MM.1S (cell line): ENCODE measurements around the gene GLCCI1.
A peak's percentile ranks its signal among the peaks of the same experiment; 100 is the strongest.

Experiments used
- DNase-seq: peaks from one replicate; pipeline ENCODE4 v3.0.0-alpha.2; 2015
- H2AFZ ChIP-seq: fragments of 300-600 bp; sonication (generic); 2 replicates; pipeline ENCODE4 v1.6.0; 2016; ENCODE audit warnings: antibody characterized with exemption, low read length
- H3F3A ChIP-seq: fragments of 300-600 bp; sonication (generic); 2 replicates; pipeline ENCODE4 v1.6.1; 2016; ENCODE audit warnings: mild to moderate bottlenecking, antibody characterized with exemption, low read length, moderate library complexity, mixed read lengths; ENCODE audit not compliant: insufficient read depth
- H3K27ac ChIP-seq: fragments of 300-600 bp; sonication (generic); 2 replicates; pipeline ENCODE4 v1.5.1; 2016; ENCODE audit warnings: mild to moderate bottlenecking, low read length
- H3K27me3 ChIP-seq: fragments of 300-600 bp; sonication (generic); replicated peaks from 2 replicates; pipeline ENCODE4 v1.6.0; 2016; ENCODE audit warnings: low read length; ENCODE audit not compliant: insufficient read depth
- H3K36me3 ChIP-seq: fragments of 300-600 bp; sonication (generic); replicated peaks from 2 replicates; pipeline ENCODE4 v1.6.1; 2016; ENCODE audit warnings: mild to moderate bottlenecking, low read length, mixed read lengths; ENCODE audit not compliant: insufficient read depth
- H3K4me1 ChIP-seq: fragments of 300-600 bp; sonication (generic); 2 replicates; pipeline ENCODE4 v1.6.1; 2016; ENCODE audit warnings: low read length, mixed read lengths
- H3K4me2 ChIP-seq: fragments of 300-600 bp; sonication (generic); 2 replicates; pipeline ENCODE4 v1.6.0; 2016; ENCODE audit warnings: low read depth, low read length
- H3K4me3 ChIP-seq: fragments of 300-600 bp; sonication (generic); 2 replicates; pipeline ENCODE4 v1.5.1; 2016; ENCODE audit warnings: low read length, mixed read lengths
- H3K79me2 ChIP-seq: fragments of 300-600 bp; sonication (generic); 2 replicates; pipeline ENCODE4 v1.6.1; 2016; ENCODE audit warnings: mixed run types, low read length, mixed read lengths
- H3K9ac ChIP-seq: fragments of 300-600 bp; sonication (generic); 2 replicates; pipeline ENCODE4 v1.6.1; 2016; ENCODE audit warnings: low read length, mixed read lengths
- H3K9me2 ChIP-seq: fragments of 300-600 bp; sonication (generic); replicated peaks from 2 replicates; pipeline ENCODE4 v1.6.1; 2016; ENCODE audit warnings: mild to moderate bottlenecking, low read length, mixed read lengths; ENCODE audit not compliant: insufficient read depth
- H3K9me3 ChIP-seq: fragments of 300-600 bp; sonication (generic); replicated peaks from 2 replicates; pipeline ENCODE4 v1.6.1; 2016; ENCODE audit warnings: mild to moderate bottlenecking, low read length, mixed read lengths; ENCODE audit not compliant: insufficient read depth
- H4K20me1 ChIP-seq: fragments of 300-600 bp; sonication (generic); 2 replicates; pipeline ENCODE4 v1.6.1; 2016; ENCODE audit warnings: mild to moderate bottlenecking, low read length, moderate library complexity, mixed read lengths; ENCODE audit not compliant: insufficient read depth
- CTCF ChIP-seq: fragments of 300-600 bp; sonication (generic); IDR thresholded peaks from 2 replicates; pipeline ENCODE4 v1.5.1; 2016; ENCODE audit warnings: antibody characterized with exemption, low read length, mixed read lengths
- EZH2 ChIP-seq: fragments of 300-600 bp; sonication (generic); optimal IDR thresholded peaks from 2 replicates; pipeline ENCODE3; 2017; ENCODE audit warnings: low read depth, mild to moderate bottlenecking, antibody characterized with exemption, low read length, mixed read lengths
- EZH2phosphoT487 ChIP-seq: fragments of 300-600 bp; sonication (generic); IDR thresholded peaks from 2 replicates; pipeline ENCODE4 v1.6.1; 2018; ENCODE audit warnings: antibody characterized with exemption, low read length

Gene GLCCI1

GRCh38 chr7:7969306-7970236 is 975 bp downstream of the GLCCI1 start:
- Histone ChIP-seq H2AFZ (peak overlapping the region; percentile 40; the same call in 1 of the 2 replicates), H3K4me3 (peak overlapping the region; percentile 84), H3K9me3 (no peaks in the 10 kb centered on the region), H3F3A (peaks cover 39% of the 10 kb centered on the region), H3K36me3 (no peaks in the 10 kb centered on the region), H3K27me3 (no peaks in the 10 kb centered on the region), H3K4me1 (peaks cover 26% of the 10 kb centered on the region; the same call in 1 of the 2 replicates), H3K27ac (peak overlapping the region; percentile 83), H3K9ac (peak overlapping the region; percentile 90), H3K4me2 (peak overlapping the region; percentile 52), H3K9me2 (no peaks in the 10 kb centered on the region), H3K79me2 (peaks cover 56% of the 10 kb centered on the region), H4K20me1 (peaks cover 6% of the 10 kb centered on the region; the same call in 1 of the 2 replicates)
- peak; percentile 67 for DNase-seq
- TF ChIP-seq CTCF (peak; percentile 19; the same call in 1 of the 2 replicates), EZH2 (no peak), EZH2phosphoT487 (no peak)

GRCh38 chr7:7970237-7970530 is 1.6 kb downstream of the GLCCI1 start:
- DNase-seq = no peak
- Histone ChIP-seq H3K9me3 (no peaks in the 10 kb centered on the region), H3K9ac (peak overlapping the region; percentile 72), H3K4me3 (peak overlapping the region; percentile 73), H3K27ac (peak overlapping the region; percentile 78), H3K27me3 (no peaks in the 10 kb centered on the region), H3K4me2 (peak overlapping the region; percentile 86), H4K20me1 (peaks cover 6% of the 10 kb centered on the region; the same call in 1 of the 2 replicates), H3K79me2 (peaks cover 62% of the 10 kb centered on the region), H3K4me1 (peaks cover 29% of the 10 kb centered on the region; the same call in 1 of the 2 replicates), H3K9me2 (no peaks in the 10 kb centered on the region), H3F3A (peaks cover 39% of the 10 kb centered on the region), H3K36me3 (no peaks in the 10 kb centered on the region), H2AFZ (no peak overlapping the region)
- TF ChIP-seq EZH2phosphoT487 (no peak), CTCF (no peak), EZH2 (no peak)

GRCh38 chr7:7970531-7971307 is 2.1 kb downstream of the GLCCI1 start:
- Histone ChIP-seq H3K9me2 (no peaks in the 10 kb centered on the region), H3K79me2 (peaks cover 67% of the 10 kb centered on the region), H3K27me3 (no peaks in the 10 kb centered on the region), H3K4me1 (peaks cover 28% of the 10 kb centered on the region; the same call in 1 of the 2 replicates), H3K4me2 (peak overlapping the region; percentile 86), H3K9ac (peak overlapping the region; percentile 72), H3K4me3 (peak overlapping the region; percentile 73), H4K20me1 (peaks cover 6% of the 10 kb centered on the region; the same call in 1 of the 2 replicates), H3F3A (peaks cover 39% of the 10 kb centered on the region), H3K9me3 (no peaks in the 10 kb centered on the region), H2AFZ (no peak overlapping the region), H3K27ac (peak overlapping the region; percentile 78; the same call in 1 of the 2 replicates), H3K36me3 (no peaks in the 10 kb centered on the region)
- TF ChIP-seq EZH2phosphoT487 = no peak
- no peak for TF ChIP-seq CTCF
- TF ChIP-seq EZH2 = no peak
- peak; percentile 28 for DNase-seq
